ENCODE data around the gene INS. TPM values are rescaled to one million over a fixed set of nuclear protein-coding genes. Genes with fewer than 3 reads are reported as not detected.

INS gene
- total and polyA plus RNA-seq, 2 of the 13 experiments (the other 11 are each of a cell fraction or from before 2014, with no cell fraction given), result not detected

GRCh38 chr11:2171591-2172003, 10.6 kb upstream of the INS start, which contains the start of gene TH:
Gene TH, minus strand, starts transcription at chr11:2171815. Its CDS starts 29 bp downstream, at chr11:2171786.
- no TSS peak for BruUV-seq (replicated peaks)
- no peak for DNase-seq (ENCODE audit: low spot score)
- FAIRE-seq, result no peak
- no peaks in the 10 kb centered on the region for H3K36me3 ChIP-seq (replicated peaks in 1 of 2; ENCODE audit: control insufficient read depth in 1 of 2, insufficient read depth in 2 of 2, low read length in 2 of 2)
- intact Hi-C loops (cut with micrococcal nuclease; ENCODE audit: unreplicated experiment), result no loop called here
- 7% methylated on average over 6 of the region's 17 CpGs for WGBS (ENCODE audit: low lambda C conversion rate)
- H3K27me3 ChIP-seq (ENCODE audit: control insufficient read depth in 1 of 2, insufficient read depth in 2 of 2, low read length in 2 of 2), result peaks cover 38 to 86% of the 10 kb centered on the region in 2 experiments; a peak in 4 of 5 replicates
- no peaks in the 10 kb centered on the region for H3K79me2 ChIP-seq (ENCODE audit: insufficient read depth, low read length)
- no peak for ATAC-seq
- H3K4me2 ChIP-seq (ENCODE audit: low read depth, low read length), result no peak within 1 kb of the TSS
- H2AFZ ChIP-seq (ENCODE audit: low read length), result no peak within 1 kb of the TSS
- ChIA-PET CTCF (ENCODE audit: low intra/inter-chr PET ratio, low total read pairs) (no interaction called here), POLR2A (no interaction called here)
- H3K4me3 ChIP-seq (replicated peaks in 1 of 3; ENCODE audit: insufficient read depth in 1 of 3, low read depth in 2 of 3, low read length in 3 of 3), result no peak within 1 kb of the TSS
- TF ChIP-seq RNF219 (CRISPR knock-in tag; IDR thresholded peaks at IDR 0.05) (no peak), ZNF205 (CRISPR knock-in tag; IDR thresholded peaks at IDR 0.05) (no peak), ZNF383 (CRISPR knock-in tag; IDR thresholded peaks at IDR 0.05; ENCODE audit: borderline replicate concordance) (no peak), ZZZ3 (CRISPR knock-in tag; IDR thresholded peaks at IDR 0.05; ENCODE audit: borderline replicate concordance) (no peak), ZNF713 (CRISPR knock-in tag; IDR thresholded peaks at IDR 0.05) (no peak), RNF2 (conservative IDR thresholded peaks at IDR 0.05; ENCODE audit: low read depth) (no peak), PRPF4 (IDR thresholded peaks at IDR 0.05; ENCODE audit: low read depth, low read length, poor library complexity, severe bottlenecking) (no peak), ZNF710 (CRISPR knock-in tag; IDR thresholded peaks at IDR 0.05; ENCODE audit: borderline replicate concordance) (no peak), ZNF510 (CRISPR knock-in tag; IDR thresholded peaks at IDR 0.05; ENCODE audit: low read depth) (no peak), ZNF232 (CRISPR knock-in tag; IDR thresholded peaks at IDR 0.05; ENCODE audit: borderline replicate concordance) (no peak)
- TF ChIP-seq, protein P1, sequence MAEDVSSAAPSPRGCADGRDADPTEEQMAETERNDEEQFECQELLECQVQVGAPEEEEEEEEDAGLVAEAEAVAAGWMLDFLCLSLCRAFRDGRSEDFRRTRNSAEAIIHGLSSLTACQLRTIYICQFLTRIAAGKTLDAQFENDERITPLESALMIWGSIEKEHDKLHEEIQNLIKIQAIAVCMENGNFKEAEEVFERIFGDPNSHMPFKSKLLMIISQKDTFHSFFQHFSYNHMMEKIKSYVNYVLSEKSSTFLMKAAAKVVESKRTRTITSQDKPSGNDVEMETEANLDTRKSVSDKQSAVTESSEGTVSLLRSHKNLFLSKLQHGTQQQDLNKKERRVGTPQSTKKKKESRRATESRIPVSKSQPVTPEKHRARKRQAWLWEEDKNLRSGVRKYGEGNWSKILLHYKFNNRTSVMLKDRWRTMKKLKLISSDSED (CRISPR knock-in tag; IDR thresholded peaks at IDR 0.05), result no peak
- no peaks in the 10 kb centered on the region for H3K9me3 ChIP-seq (ENCODE audit: low read length)
- H3K4me1 ChIP-seq (ENCODE audit: insufficient read depth, low read length), result 0 out of 2 replicates have a peak, but pooled peaks cover 10% of the 10 kb centered on the region
- H3K9ac ChIP-seq (ENCODE audit: insufficient read depth, low read depth, low read length), result no peak within 1 kb of the TSS
- in situ Hi-C loops (cut with HindIII; ENCODE audit: extremely low pct_ligation_motif_present, low pct_unique_long_range_greater_than_20kb), result no loop called here
- no peak within 1 kb of the TSS for H3K27ac ChIP-seq (ENCODE audit: extremely low read length, insufficient read depth, low read length)
- no peaks in the 10 kb centered on the region for H4K20me1 ChIP-seq (ENCODE audit: insufficient read depth, low read length)

Measured in HepG2 (cell line).